ENCODE data around the gene ZNF521. TPM values are rescaled to one million over a fixed set of nuclear protein-coding genes. Genes with fewer than 3 reads are reported as not detected.
A peak's percentile ranks its signal among the peaks of the same experiment; 100 is the strongest.

ZNF521 gene
- total RNA-seq, 3 donors from 2014 or later, result 3.2 to 11.6 (median 7.9) TPM

DNA sequence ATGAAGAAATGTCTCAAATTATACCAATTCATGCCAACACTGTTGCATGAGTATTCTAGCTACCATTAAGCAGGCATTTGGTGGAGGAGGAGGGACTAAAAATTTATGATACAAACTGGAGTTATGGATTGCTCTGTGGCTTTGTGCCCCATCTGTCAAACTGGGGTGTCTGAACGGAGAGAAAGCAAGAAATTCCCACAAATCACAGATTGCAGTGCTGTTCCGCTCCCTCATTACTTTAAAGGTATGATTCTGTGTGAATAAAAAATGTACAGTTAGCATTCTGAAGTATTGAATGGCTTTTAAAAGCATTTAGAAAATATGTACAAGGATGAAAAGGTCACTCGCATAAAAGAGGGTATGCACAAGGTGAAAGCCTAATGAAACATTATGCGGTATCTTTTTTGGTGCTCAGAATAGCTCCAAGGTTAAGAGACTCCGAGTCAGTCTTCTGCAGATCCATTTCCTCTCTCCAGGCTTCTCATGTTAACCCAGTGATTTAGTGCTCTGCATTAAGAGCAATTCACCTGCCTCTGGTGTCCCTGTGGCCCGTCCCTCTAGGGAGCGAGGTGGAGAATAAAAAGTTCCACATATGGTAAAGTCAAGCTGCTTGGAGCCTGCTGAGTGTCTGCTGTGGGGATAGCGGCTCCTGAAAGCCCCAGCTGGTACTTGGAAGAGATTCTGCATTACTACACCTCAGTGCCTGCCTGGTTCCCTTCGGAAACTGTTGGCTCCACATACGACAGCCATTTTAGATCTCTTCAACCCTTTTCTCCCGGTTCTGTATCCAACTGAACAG lies 184.2 kb downstream of the ZNF521 start:
- Histone ChIP-seq H3K9me3 (no peaks in the 10 kb centered on the region), H3K4me1 (ENCODE audit: low read depth) (no peaks in the 10 kb centered on the region), H3K36me3 (ENCODE audit: low read depth) (no peaks in the 10 kb centered on the region), H3K4me3 (no peak overlapping the region)
- no peak for DNase-seq
- no peak for ATAC-seq
- intact Hi-C loops (cut with DNase I, micrococcal nuclease), result no loop called here
- TF ChIP-seq, protein P1, sequence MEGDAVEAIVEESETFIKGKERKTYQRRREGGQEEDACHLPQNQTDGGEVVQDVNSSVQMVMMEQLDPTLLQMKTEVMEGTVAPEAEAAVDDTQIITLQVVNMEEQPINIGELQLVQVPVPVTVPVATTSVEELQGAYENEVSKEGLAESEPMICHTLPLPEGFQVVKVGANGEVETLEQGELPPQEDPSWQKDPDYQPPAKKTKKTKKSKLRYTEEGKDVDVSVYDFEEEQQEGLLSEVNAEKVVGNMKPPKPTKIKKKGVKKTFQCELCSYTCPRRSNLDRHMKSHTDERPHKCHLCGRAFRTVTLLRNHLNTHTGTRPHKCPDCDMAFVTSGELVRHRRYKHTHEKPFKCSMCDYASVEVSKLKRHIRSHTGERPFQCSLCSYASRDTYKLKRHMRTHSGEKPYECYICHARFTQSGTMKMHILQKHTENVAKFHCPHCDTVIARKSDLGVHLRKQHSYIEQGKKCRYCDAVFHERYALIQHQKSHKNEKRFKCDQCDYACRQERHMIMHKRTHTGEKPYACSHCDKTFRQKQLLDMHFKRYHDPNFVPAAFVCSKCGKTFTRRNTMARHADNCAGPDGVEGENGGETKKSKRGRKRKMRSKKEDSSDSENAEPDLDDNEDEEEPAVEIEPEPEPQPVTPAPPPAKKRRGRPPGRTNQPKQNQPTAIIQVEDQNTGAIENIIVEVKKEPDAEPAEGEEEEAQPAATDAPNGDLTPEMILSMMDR (IDR thresholded peaks at IDR 0.05), result no peak

DNA sequence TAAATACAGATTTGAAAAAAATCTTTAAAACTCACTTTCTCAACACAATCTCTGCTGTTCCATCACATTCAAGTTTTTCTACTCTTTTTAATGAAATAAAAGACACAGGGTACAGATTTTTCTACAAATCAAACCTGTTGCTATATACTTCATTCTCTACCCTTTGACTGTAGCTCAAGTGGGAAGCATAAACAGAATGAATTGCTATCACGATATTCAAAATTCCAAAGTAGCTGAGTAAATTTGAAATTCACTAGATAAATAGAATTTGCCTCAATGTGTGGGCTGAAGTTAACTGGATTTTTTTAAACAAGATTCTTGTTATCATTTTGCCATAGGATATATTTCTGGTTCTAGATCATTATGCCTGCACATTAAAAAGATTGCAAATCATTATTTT lies 185.9 kb downstream of the ZNF521 start:
- ATAC-seq (no peak), DNase-seq (no peak)
- Histone ChIP-seq H3K4me1 (ENCODE audit: low read depth) (no peaks in the 10 kb centered on the region), H3K36me3 (ENCODE audit: low read depth) (no peaks in the 10 kb centered on the region), H3K4me3 (no peak overlapping the region), H3K9me3 (no peaks in the 10 kb centered on the region)
- TF ChIP-seq, protein P1 (IDR thresholded peaks at IDR 0.05), result no peak
- intact Hi-C loops (cut with DNase I, micrococcal nuclease), result no loop called here

DNA sequence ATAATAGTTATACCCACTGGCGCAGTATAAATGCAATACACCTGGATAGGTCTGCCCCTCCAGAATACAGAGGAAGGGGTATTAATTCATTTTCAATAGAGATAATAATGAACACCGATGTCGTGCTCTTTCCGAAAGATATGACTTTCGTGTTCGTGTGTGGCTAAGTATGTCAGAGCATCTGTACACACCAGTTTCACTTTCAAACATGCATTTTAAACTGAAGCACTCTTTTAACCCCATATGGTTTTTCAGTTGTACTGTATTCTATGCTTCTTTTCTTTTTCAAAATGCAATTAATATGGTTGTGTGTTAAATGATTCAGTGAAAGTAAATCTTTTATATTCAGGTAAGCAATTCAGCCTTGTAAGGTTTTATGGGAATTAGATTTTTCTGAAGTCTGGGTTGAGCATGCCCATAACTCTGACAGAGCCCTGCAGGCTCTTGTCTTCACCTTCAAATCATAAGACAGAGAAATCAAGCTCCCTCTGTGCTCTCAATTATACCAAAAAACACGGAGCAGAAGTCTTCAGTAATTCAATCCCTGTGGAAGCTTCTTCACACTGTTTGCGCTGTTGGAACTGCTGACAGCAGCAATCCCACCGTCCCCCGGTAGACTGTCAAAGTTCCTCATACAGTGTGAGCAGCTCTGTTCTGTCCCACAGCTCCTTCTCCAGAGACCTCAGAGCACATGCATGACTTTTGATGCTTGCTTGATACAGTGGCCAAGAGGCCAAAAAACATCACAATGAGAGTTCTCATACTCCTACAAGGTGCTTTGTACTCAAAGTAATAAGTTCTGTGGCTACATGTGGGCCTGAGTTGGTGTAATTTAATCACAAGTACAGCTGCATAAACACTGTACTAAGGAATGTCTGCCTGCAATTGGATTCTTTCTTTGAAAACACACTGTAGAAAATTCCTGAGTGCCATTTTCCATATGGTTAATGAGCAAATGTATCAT lies 186.8 kb downstream of the ZNF521 start:
- no peaks in the 10 kb centered on the region for H3K4me1 ChIP-seq (ENCODE audit: low read depth)
- intact Hi-C loops (cut with DNase I, micrococcal nuclease), result no loop called here
- ATAC-seq (peak; percentile 34), DNase-seq (no peak)
- no peaks in the 10 kb centered on the region for H3K36me3 ChIP-seq (ENCODE audit: low read depth)
- TF ChIP-seq, protein P1 (IDR thresholded peaks at IDR 0.05), result no peak
- H3K9me3 ChIP-seq, result no peaks in the 10 kb centered on the region
- H3K4me3 ChIP-seq, result no peak overlapping the region

DNA sequence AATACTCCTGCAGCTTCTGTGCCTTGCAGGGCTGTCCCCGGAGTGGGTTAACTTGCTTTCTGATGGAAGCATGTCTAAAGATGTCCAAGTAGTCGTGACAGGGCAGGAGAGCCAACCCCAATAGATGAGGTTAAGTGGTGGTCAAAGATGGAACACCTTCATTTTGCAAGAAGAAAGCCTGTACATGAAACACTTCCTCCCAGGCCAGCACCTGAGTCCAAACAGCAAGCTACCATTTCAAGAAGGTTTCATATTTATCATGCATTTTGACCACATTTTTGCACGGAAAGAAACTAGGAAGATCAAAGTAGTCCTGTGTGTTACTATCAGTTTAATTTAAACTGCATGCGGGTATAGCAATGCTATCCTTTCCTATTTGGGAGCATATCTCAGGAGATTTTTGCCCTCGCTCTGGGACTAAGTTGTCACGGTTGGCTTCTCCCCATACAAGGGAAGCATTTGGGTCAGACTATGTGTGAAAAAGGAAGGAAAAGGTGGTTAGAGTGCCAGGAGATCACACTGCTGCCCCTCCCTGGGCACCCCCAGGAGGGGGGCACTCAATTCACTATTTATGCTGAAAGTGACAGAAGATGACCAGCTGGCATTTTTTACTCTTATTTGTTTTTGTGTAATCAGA lies 187.6 kb downstream of the ZNF521 start:
- H3K4me1 ChIP-seq (ENCODE audit: low read depth), result no peaks in the 10 kb centered on the region
- H3K9me3 ChIP-seq, result no peaks in the 10 kb centered on the region
- no peak overlapping the region for H3K4me3 ChIP-seq
- DNase-seq, result no peak
- intact Hi-C loops (cut with DNase I, micrococcal nuclease), result no loop called here
- TF ChIP-seq, protein P1 (IDR thresholded peaks at IDR 0.05), result no peak
- ATAC-seq, result no peak
- H3K36me3 ChIP-seq (ENCODE audit: low read depth), result no peaks in the 10 kb centered on the region

DNA sequence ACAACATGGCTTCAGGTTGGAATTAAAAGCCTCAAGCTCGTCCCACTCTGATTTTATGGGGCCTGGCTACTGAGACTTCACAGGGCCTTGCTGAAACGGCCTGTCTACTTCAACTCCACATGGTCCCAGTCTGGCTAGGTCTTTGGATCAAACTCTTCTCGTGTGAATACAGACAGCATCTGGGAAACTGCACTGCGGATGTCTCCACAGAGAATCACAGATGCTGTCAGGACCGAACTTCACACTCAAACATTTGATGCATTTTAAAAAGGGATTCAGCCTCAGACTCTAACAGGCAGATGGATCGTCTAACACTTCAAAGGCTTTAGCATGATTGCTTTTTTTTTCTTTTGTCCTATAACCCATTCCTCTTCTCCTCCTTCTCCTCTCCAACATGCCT lies 198.5 kb downstream of the ZNF521 start:
- Histone ChIP-seq H3K36me3 (ENCODE audit: low read depth) (no peaks in the 10 kb centered on the region), H3K4me1 (ENCODE audit: low read depth) (no peaks in the 10 kb centered on the region), H3K4me3 (no peak overlapping the region), H3K9me3 (no peaks in the 10 kb centered on the region)
- intact Hi-C loops (cut with DNase I, micrococcal nuclease), result no loop called here
- DNase-seq (no peak), ATAC-seq (no peak)
- TF ChIP-seq, protein P1 (IDR thresholded peaks at IDR 0.05), result no peak
